Gastroesophageal sphincter (tissue), 4 donors: ENCODE measurements around the gene AGBL4. TPM values are rescaled to one million over a fixed set of nuclear protein-coding genes. Genes with fewer than 3 reads are reported as not detected.

ENCODE experiments used
- ATAC-seq: fragments of 150-250 bp; one replicate; pipeline ENCODE4 v1.9.1; 2016; ENCODE audit warnings: mild to moderate bottlenecking, moderate library complexity
- H3K27ac ChIP-seq, 4 donors: fragments of 200-600 bp; sonication (generic) in 3 of 4; 1 replicate in 3 of 4; 2 replicates in 1 of 4; pipeline ENCODE4 v1.5.1; 2016 to 2019
- H3K27me3 ChIP-seq: fragments of 200-600 bp; sonication (generic); one replicate; pipeline ENCODE4 v1.5.1; 2019
- H3K36me3 ChIP-seq, 2 donors: fragments of 200-600 bp; sonication (generic); one replicate each; pipeline ENCODE4 v1.5.1; 2019; ENCODE audit warnings: control low read depth in 1 of 2
- H3K4me1 ChIP-seq, 3 donors: fragments of 200-600 bp; sonication (generic); 1 replicate in 2 of 3; 2 replicates in 1 of 3; pipeline ENCODE4 v1.5.1; 2016 to 2019; ENCODE audit warnings: control low read depth in 2 of 3
- H3K4me3 ChIP-seq, 2 donors: fragments of 200-600 bp; sonication (generic); one replicate each; pipeline ENCODE4 v1.5.1; 2019; ENCODE audit warnings: mild to moderate bottlenecking in 1 of 2, moderate library complexity in 1 of 2
- H3K9me3 ChIP-seq, 3 donors: fragments of 200-600 bp; sonication (generic); one replicate each; pipeline ENCODE4 v1.5.1; 2017 to 2019; ENCODE audit warnings: control low read depth in 2 of 3
- EP300 ChIP-seq: sonication (generic); formaldehyde crosslinking; IDR thresholded peaks from one replicate; pipeline ENCODE4 v1.6.1; 2017; ENCODE audit warnings: antibody characterized with exemption, mild to moderate bottlenecking
- POLR2A ChIP-seq, 2 donors: fragments of 450-650 bp; IDR thresholded peaks; one replicate each; pipeline ENCODE4 v1.6.1; 2017; ENCODE audit warnings: antibody characterized with exemption in 2 of 2, mild to moderate bottlenecking in 2 of 2, moderate library complexity in 1 of 2
- POLR2AphosphoS5 ChIP-seq: sonication (generic); formaldehyde crosslinking; IDR thresholded peaks from one replicate; pipeline ENCODE4 v1.6.1; 2017; ENCODE audit warnings: antibody characterized with exemption
- WGBS, 2 donors: methylation state at CpG; one replicate each; pipeline ENCODE4 v1.1.5; 2018; ENCODE audit warnings: low coverage in 1 of 2; 5-methylcytosine and 5-hydroxymethylcytosine counted together
- total RNA-seq, 4 donors: library from RNA; depleted of rRNA; stranded (reverse); fragments of >200 nt; gene quantifications; one replicate each; pipeline ENCODE4 v1.1.0, GENCODE V29; 2016
- TF ChIP-seq, protein P1 (sequence below), 4 experiments: fragments of 200-600 bp in 2 of 4; fragments of 450-650 bp in 2 of 4; sonication (generic) in 1 of 4; IDR thresholded peaks; one replicate each; pipeline ENCODE4 v1.5.1; 2017 to 2019; ENCODE audit warnings: antibody characterized with exemption in 4 of 4, mild to moderate bottlenecking in 2 of 4, moderate library complexity in 2 of 4

Gene AGBL4
- total RNA-seq, 4 donors from 2014 or later, result 1.6 TPM; not detected in 3

- Histone ChIP-seq H3K9me3 (no peaks in the 10 kb centered on the region), H3K27ac (no peak overlapping the region), H3K4me3 (no peak overlapping the region), H3K36me3 (no peaks in the 10 kb centered on the region), H3K27me3 (peaks cover 26% of the 10 kb centered on the region), H3K4me1 (no peaks in the 10 kb centered on the region)
- ATAC-seq, result no peak
- TF ChIP-seq, protein P1, sequence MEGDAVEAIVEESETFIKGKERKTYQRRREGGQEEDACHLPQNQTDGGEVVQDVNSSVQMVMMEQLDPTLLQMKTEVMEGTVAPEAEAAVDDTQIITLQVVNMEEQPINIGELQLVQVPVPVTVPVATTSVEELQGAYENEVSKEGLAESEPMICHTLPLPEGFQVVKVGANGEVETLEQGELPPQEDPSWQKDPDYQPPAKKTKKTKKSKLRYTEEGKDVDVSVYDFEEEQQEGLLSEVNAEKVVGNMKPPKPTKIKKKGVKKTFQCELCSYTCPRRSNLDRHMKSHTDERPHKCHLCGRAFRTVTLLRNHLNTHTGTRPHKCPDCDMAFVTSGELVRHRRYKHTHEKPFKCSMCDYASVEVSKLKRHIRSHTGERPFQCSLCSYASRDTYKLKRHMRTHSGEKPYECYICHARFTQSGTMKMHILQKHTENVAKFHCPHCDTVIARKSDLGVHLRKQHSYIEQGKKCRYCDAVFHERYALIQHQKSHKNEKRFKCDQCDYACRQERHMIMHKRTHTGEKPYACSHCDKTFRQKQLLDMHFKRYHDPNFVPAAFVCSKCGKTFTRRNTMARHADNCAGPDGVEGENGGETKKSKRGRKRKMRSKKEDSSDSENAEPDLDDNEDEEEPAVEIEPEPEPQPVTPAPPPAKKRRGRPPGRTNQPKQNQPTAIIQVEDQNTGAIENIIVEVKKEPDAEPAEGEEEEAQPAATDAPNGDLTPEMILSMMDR (IDR thresholded peaks at IDR 0.05), result peak; percentile 63 to 93 (median 81)
- no peak for TF ChIP-seq POLR2A (IDR thresholded peaks at IDR 0.05)
- TF ChIP-seq POLR2AphosphoS5, result no peak
- WGBS, 2 donors, result 17% methylated on average over 5 of the region's 5 CpGs
These were observed 1326.6 kb downstream of the AGBL4 start for GRCh38 chr1:48697066-48697707.

DNA sequence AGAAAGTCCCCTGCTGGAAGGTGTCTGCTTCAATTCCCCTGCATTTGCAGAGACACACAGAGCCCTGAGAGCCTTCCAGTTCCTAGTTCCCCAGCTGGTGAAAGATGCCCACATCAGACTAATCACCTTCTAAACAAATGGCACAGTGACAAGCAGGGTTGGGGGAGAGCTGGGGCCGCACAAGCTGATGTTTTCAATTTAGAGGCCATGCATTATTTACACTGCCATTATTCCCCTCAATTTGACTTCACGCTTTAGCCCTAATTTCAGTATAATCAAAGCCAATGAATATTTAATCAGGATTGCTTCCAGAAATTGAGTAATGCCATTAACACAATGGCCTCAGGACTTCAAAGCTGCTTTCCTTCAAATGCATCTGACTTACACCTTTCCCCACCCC lies 1328.6 kb downstream of the AGBL4 start:
- no peak overlapping the region for H3K4me3 ChIP-seq
- 67 to 75% methylated on average over 2 of the region's 2 CpGs for WGBS, 2 donors
- TF ChIP-seq, protein P1 (IDR thresholded peaks at IDR 0.05), result no peak
- TF ChIP-seq POLR2AphosphoS5 (no peak), EP300 (no peak), POLR2A (IDR thresholded peaks at IDR 0.05) (no peak)

DNA sequence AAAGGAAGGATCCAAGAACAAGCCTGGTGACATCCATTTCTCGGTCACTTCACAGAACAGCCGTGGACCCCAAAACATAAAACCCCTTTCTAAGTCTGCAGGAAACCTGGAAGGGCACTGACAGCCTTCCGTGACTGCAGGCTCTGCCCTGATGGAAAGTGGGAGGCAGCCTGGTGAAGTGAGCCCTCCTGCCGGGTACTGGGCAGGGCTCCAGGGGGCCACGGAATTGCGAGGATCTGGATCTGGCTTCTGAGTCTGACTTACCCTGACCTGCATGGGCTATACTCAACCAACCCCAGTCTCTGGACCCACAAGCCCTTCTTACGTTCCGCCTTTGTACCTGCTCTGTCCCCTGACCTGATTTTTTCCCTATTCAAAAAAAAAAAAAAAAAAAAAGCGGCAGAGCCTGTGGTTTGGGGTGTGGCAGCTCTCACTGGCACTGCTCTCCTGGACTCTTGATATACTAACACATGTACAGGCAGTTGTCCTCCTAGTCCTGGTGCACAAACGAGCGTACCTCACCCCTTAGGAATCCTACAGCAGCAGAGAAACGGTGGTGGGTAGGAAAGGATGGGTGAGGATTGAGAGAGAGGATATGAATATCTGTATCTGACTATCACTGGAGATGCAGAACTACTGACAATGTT lies 1330.0 kb downstream of the AGBL4 start:
- WGBS, 2 donors, result 77 to 79% methylated on average over 5 to 8 of the region's 12 CpGs
- no peak for TF ChIP-seq POLR2AphosphoS5
- TF ChIP-seq, protein P1 (IDR thresholded peaks at IDR 0.05), result no peak
- TF ChIP-seq POLR2A (IDR thresholded peaks at IDR 0.05), result no peak
- TF ChIP-seq EP300, result no peak
- no peaks in the 10 kb centered on the region for H3K36me3 ChIP-seq
- no peaks in the 10 kb centered on the region for H3K9me3 ChIP-seq
- no peak for ATAC-seq
- H3K27me3 ChIP-seq, result peaks cover 15% of the 10 kb centered on the region
- no peaks in the 10 kb centered on the region for H3K4me1 ChIP-seq
- H3K27ac ChIP-seq, result no peak overlapping the region
- H3K4me3 ChIP-seq, result no peak overlapping the region

More for the DNA sequence above, 1328.6 kb downstream of the AGBL4 start:
- ATAC-seq, result no peak
- H3K27me3 ChIP-seq, result peaks cover 20% of the 10 kb centered on the region
- no peak overlapping the region for H3K27ac ChIP-seq
- no peaks in the 10 kb centered on the region for H3K9me3 ChIP-seq
- no peaks in the 10 kb centered on the region for H3K36me3 ChIP-seq
- H3K4me1 ChIP-seq, result no peaks in the 10 kb centered on the region

DNA sequence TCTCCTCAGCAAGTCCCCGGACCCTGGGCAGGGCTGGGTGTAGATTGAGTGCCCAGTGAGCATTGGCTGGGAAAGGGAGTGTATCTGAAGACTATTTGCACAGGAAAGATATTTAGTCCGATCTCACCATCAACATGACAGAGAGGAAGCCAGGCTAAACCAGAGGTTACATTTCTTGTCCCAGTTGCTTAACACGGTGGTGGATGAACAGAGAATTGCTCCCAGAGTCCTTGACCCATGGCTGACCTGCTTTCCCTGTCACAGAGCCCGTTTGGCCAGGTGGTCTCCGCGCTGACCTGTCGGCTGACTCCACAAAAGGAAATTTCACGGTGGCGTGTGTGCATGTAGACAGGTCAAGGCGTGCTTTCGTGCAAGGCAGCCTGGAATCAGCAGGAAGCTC lies 1330.6 kb downstream of the AGBL4 start:
- Histone ChIP-seq H3K4me1 (no peaks in the 10 kb centered on the region), H3K4me3 (no peak overlapping the region), H3K9me3 (no peaks in the 10 kb centered on the region), H3K27me3 (peaks cover 9% of the 10 kb centered on the region), H3K36me3 (no peaks in the 10 kb centered on the region), H3K27ac (no peak overlapping the region)
- no peak for ATAC-seq
- TF ChIP-seq EP300 (no peak), POLR2AphosphoS5 (no peak), POLR2A (IDR thresholded peaks at IDR 0.05) (no peak)
- TF ChIP-seq, protein P1 (IDR thresholded peaks at IDR 0.05), result no peak
- 40 to 84% methylated on average over 1 to 2 of the region's 11 CpGs for WGBS, 2 donors

- Histone ChIP-seq H3K36me3 (no peaks in the 10 kb centered on the region), H3K27me3 (peaks cover 5% of the 10 kb centered on the region), H3K27ac (no peak overlapping the region), H3K9me3 (no peaks in the 10 kb centered on the region), H3K4me3 (no peak overlapping the region), H3K4me1 (no peaks in the 10 kb centered on the region)
- WGBS, 2 donors, result 74% methylated on average over 9 of the region's 9 CpGs; no CpG with 5 or more reads in 1 of the 2 donors
- ATAC-seq, result no peak
- TF ChIP-seq POLR2AphosphoS5, result no peak
- no peak for TF ChIP-seq EP300
- TF ChIP-seq POLR2A (IDR thresholded peaks at IDR 0.05), result no peak
- TF ChIP-seq, protein P1 (IDR thresholded peaks at IDR 0.05), result no peak
These were observed 1331.5 kb downstream of the AGBL4 start for GRCh38 chr1:48692235-48692634.
